ENCODE results near the gene GSTM3.

GRCh38 chr1:109787211-109787844 is 46.5 kb upstream of the GSTM3 start:
- no peak for TF ChIP-seq POLR2AphosphoS5 (IDR thresholded peaks at IDR 0.05; ENCODE audit: borderline replicate concordance, low read depth, low read length)
- no peak for TF ChIP-seq EZH2 (IDR thresholded peaks at IDR 0.05)

All from SK-N-MC (cell line).